Osteocyte (in vitro differentiated cells): ENCODE data around the gene C7orf25. TPM values are rescaled to one million over a fixed set of nuclear protein-coding genes. Genes with fewer than 3 reads are reported as not detected.

Experiments
- DNase-seq: peaks from one replicate; pipeline ENCODE4 v3.0.0; 2021; ENCODE audit warnings: mixed read lengths; ENCODE audit not compliant: unreplicated experiment; ENCODE audit errors: extremely low spot score
- H3K27ac Mint-ChIP-seq: one replicate; pipeline ENCODE4 v1.8.0; 2021; ENCODE audit warnings: mild to moderate bottlenecking, mixed read lengths; ENCODE audit not compliant: unreplicated experiment
- H3K27me3 Mint-ChIP-seq: one replicate; pipeline ENCODE4 v1.8.0; 2021; ENCODE audit warnings: mixed read lengths; ENCODE audit not compliant: unreplicated experiment
- H3K36me3 Mint-ChIP-seq: one replicate; pipeline ENCODE4 v1.8.0; 2021; ENCODE audit warnings: mixed read lengths; ENCODE audit not compliant: unreplicated experiment
- H3K4me1 Mint-ChIP-seq: one replicate; pipeline ENCODE4 v1.8.0; 2021; ENCODE audit warnings: mixed read lengths; ENCODE audit not compliant: unreplicated experiment
- H3K4me3 Mint-ChIP-seq: one replicate; pipeline ENCODE4 v1.8.0; 2021; ENCODE audit warnings: mild to moderate bottlenecking, moderate library complexity, mixed read lengths; ENCODE audit not compliant: unreplicated experiment
- H3K9me3 Mint-ChIP-seq: one replicate; pipeline ENCODE4 v1.8.0; 2021; ENCODE audit warnings: mixed read lengths; ENCODE audit not compliant: unreplicated experiment
- CTCF ChIP-seq: fragments of 200-600 bp; sonication (generic); IDR thresholded peaks from 2 replicates; pipeline ENCODE4 v1.5.0; 2021; ENCODE audit warnings: antibody characterized with exemption, mild to moderate bottlenecking, moderate library complexity
- total RNA-seq: library from RNA; stranded (reverse); gene quantifications from 2 replicates; pipeline ENCODE4 v1.2.1, GENCODE V29; 2021

C7orf25 gene
- total RNA-seq, 1 donor from 2014 or later = 9.9 TPM

DNA sequence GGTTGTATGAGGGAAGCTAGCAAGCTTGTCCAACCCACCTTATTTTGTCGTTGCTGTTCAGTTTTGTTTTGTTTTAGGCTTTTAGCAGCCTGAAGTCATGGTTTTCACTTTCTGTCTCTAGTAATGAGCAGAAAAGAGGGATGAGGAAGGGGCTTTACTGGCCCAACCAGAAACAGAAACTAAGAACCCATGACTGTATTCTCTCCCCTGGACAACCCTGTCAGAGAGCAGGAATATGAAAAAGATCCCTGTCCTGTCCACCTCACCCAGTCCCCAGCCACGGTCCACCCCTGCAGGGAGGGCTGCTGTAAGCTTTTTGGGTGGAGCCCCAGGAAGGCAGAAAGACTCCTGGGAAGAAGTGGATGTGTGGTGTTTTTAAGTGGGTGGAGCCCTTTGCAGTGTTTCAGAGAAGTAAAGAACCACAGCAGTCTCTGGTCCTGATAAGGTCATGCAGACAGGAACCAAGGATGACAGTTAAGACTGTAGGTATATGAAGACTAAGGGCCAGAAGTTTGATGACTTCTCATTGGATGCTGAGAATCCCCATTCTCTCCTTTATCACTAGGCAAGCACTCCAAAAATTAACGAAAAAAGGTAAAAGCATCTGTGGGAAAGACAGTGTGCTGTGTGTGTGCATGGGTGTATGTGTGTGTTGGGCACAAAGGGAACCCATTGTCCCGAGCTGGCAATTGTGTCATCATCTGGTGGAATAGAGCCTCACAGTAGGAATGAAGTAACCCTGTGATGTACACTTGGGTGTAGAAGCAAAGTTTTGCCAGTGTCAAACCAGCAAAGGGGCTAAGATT lies 34.2 kb upstream of the C7orf25 start:
- Mint-ChIP-seq H3K36me3 (no peaks in the 10 kb centered on the region), H3K27me3 (peaks cover 2% of the 10 kb centered on the region), H3K4me3 (peak overlapping the region; percentile 53), H3K4me1 (peaks cover 13% of the 10 kb centered on the region), H3K27ac (peak overlapping the region; percentile 78), H3K9me3 (peaks cover 4% of the 10 kb centered on the region)
- TF ChIP-seq CTCF = no peak
- no peak for DNase-seq

DNA sequence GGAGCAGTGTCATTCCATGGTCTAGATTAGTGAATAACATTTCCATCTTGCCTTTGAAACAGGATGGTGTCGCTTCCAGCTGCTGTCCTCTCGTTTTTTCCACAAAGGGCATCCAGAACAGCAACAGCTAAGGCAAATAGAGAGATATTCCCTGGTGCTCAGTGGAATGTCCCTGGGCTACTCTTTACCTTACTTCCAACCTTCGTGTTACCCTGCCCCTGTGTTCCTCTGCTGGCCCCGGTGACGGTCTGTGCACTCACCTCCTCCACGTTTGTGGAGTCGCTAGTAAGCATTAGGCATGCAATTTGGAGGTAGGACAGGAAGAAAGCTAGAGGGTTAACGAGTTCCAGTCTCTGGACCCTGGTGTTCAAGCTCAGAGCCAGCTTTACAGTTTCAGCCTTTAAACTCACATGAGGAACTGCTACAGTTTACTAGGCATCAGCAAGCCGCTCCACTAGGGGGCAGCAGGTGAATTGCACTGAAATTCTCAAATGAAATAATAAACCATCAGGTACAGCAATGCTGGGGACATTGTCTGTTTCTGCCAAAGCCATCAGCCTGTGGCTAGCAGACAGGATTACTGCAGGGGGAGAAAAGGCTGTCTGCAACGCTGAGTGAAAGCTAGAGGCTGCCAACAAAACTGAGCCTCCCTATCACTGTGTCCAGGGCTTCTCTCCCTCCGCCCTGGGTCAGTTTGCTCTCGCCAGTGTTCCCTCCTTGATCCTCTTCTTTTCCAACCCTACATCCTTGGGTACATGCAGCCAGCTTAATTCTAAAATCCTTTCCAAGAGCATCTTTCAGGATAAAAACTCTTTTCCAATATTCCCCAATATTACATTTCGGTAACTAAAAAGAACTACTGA lies 29.3 kb upstream of the C7orf25 start:
- Mint-ChIP-seq H3K9me3 (no peaks in the 10 kb centered on the region), H3K27me3 (no peaks in the 10 kb centered on the region), H3K27ac (no peak overlapping the region), H3K36me3 (peaks cover 12% of the 10 kb centered on the region), H3K4me1 (peaks cover 9% of the 10 kb centered on the region), H3K4me3 (no peak overlapping the region)
- peak; percentile 93 for TF ChIP-seq CTCF
- DNase-seq = peak; percentile 90

GRCh38 chr7:42939457-42940240 lies 27.8 kb upstream of the C7orf25 start:
- Mint-ChIP-seq H3K27ac (no peak overlapping the region), H3K36me3 (peaks cover 21% of the 10 kb centered on the region), H3K27me3 (no peaks in the 10 kb centered on the region), H3K4me3 (no peak overlapping the region), H3K4me1 (no peaks in the 10 kb centered on the region), H3K9me3 (no peaks in the 10 kb centered on the region)
- no peak for DNase-seq
- no peak for TF ChIP-seq CTCF

DNA sequence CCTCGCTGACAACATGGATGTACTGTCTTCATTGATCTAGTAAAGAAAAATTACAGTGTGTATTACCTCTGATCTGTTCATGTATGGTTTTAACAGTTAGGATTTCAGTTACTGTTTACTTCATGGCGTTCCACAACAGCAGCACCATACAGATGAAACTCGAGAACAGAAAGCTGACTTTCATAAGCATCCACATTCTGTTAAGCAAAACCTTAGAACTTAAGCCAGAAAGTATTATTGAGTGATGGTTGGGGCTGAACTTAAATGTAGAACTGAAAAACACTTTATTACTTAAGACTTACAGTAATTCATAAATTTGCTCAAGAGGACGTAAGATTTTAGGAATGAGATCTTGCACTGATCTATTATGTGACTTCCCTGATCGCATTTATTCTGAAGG lies 24.0 kb upstream of the C7orf25 start:
- TF ChIP-seq CTCF = no peak
- Mint-ChIP-seq H3K9me3 (no peaks in the 10 kb centered on the region), H3K27ac (no peak overlapping the region), H3K36me3 (peaks cover 21% of the 10 kb centered on the region), H3K27me3 (no peaks in the 10 kb centered on the region), H3K4me1 (peaks cover 18% of the 10 kb centered on the region), H3K4me3 (no peak overlapping the region)
- no peak for DNase-seq
